22Rv1 (cell line): ENCODE data around the gene FOXP4.

ENCODE experiments used
- H3K27ac ChIP-seq: fragments of 450-650 bp; 2 replicates; pipeline ENCODE4 v1.5.1; 2017
- CTCF ChIP-seq: fragments of 450-650 bp; IDR thresholded peaks from 2 replicates; pipeline ENCODE4 v1.5.1; 2017; ENCODE audit warnings: mild to moderate bottlenecking
- ZFX ChIP-seq: fragments of 450-650 bp; IDR thresholded peaks from 2 replicates; pipeline ENCODE4 v1.6.1; 2017; ENCODE audit warnings: antibody characterized with exemption, borderline replicate concordance

The FOXP4 gene

DNA sequence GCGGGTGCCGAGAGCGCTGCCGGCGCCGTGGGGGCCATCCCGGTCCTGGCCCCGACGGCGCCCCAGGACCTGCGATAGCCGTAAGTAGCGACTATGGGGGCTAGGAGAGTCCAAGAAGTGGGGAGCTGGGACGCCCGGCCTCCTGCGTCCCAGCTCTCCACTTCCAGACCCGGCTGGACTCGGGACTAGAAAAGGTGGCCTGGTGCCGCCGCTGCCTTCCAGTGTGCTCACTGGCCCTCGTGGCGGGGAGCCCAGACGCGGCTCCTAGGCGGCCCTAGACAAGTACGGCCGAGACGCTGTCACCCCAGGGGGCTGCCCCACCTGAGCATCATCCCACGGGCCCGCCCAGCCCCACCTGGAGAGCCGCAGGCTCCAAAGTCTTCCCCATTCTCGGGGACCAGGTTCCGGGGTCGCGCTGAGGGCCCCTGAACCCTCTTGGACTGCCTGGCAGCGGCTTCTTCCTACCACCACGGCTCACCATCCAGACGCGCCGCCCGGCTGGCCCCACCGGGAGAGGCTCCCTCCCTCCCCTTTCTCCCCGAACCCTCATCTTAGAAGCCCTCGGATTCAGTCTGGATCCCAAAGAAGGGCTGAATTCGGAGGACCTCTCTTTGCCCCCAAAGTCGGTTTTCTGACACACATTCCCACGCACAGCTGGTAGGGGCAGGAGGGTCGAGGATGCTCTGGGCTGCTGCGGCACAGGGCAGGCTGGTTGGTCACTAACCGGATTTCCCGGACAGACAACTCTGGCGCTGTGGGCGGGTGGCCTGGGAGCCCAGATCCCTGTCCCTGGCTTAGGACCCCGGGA is 91.2 kb downstream of the FOXP4 start:
- H3K27ac ChIP-seq: no peak overlapping the region
- TF ChIP-seq CTCF (no peak), ZFX (no peak)

DNA sequence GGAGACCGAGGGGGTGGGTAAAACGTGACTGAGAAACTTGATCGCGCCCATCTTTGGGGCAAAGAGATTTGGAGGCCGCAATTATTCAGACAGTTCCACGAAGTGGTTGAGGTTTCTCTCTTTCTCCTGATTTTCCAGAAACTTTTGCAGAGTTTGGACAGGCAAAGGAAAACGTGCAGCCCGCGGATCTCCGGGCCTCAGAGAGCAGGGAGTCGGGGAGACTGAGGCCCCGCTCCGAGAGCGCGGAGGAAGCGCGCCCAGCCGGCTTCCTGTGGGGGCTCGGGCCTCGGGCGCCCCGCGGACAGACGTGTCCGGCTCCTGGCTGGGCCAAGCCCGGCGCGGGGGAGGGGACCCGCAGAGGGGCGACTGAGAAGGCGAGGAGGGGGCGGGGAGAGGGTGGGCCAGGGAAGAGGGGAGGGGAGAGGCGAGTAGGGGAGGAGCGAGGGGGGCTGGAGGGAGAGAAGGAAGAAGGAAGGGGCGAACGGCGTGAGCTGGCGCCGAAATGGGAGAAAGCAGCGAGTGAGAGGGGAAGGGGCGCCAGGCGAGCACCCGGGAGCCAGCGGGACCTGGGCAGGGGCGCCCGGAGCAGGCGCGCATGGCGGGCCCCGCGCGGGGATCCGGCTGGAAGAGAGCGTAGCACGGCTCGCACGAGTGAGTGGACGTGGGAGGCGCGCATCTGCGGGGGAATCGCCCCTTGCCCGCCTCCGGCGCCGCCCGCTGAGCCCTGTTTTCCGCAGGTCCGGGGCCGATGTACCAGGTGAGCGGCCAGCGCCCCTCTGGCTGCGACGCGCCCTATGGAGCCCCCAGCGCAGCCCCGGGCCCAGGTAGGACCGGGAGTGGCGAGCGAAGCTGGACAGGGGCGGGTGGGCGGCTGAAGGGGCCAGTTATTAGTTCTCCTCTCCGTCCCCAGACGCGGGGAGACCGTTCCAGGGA is 92.1 kb downstream of the FOXP4 start, which contains the start of gene MDFI:
Gene MDFI, plus strand, starts transcription at position 467 of the 933 bp plus-strand sequence. Its CDS starts 282 bp downstream, at position 749.
- no peak within 1 kb of the TSS for H3K27ac ChIP-seq
- TF ChIP-seq CTCF: no peak

DNA sequence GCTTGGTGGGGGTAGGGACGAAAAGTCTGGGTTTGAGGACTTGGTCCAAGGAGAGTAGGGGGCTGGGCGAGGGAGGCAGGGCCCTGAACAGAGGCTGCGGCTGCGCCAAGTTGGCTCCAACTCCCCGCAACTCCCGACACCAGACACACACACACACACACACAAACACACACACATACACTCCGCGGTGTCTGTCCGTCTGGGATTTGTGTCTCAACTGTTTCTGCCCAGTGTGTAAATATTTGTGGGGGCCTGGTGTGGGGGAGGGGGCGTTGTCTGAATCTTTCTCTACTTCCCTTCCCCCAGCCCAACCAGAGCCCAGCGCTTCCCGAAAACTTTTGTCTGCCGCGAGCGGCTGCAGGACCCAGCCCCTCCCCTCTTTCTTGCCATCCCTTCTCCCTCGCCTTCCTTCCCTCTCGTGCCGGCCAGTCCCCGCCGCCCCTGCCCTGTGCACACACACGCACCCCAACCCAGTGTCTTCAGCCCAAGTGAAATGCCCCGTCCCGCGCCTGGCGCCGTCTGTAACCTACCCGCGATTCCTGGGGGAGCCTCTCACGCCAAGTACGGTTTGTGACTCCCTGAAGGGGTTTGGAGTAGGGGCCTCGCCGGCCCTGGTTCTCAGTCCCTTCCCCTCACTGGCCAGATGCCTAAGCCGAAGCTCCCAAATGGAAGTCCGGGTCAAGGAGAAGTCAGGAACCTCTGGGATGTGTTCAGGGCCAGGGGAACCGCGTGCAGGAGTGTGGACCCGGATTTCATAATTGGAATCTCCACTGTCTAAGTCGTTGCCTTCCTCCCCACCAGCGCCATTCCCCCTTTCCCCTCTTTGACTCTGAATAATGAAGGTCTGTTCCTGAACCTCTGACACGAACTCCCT is 93.0 kb downstream of the FOXP4 start:
- no peak overlapping the region for H3K27ac ChIP-seq
- TF ChIP-seq ZFX: no peak
- no peak for TF ChIP-seq CTCF

DNA sequence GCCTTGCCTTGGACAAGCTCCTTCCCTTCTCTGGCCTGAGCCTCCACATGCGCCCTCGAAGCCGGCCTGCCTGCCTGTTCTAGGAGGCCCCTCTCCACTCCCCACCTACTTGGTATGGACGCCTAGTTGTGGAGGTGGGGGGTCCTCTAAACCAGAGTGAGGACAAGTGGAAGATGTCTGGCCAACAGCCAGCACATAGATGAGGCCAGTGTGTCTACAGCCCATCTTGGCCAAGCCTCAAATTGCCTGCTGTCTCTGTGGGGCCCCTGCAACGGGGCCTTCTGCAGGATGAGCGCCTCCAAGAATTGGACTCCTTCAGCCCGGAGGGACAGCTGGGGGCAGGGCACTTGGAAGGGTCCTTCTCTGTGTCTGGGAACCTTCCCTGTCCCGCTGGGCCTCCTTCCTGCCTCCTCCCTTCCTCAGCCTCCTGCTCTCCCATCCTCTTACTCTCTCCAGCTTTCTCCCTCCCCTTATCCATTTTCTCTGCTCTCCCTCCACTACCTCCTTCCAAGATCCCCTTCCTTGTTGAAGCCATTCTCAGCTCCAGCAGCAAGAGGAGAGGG is 93.7 kb downstream of the FOXP4 start:
- H3K27ac ChIP-seq: no peak overlapping the region
- no peak for TF ChIP-seq CTCF
- no peak for TF ChIP-seq ZFX

DNA sequence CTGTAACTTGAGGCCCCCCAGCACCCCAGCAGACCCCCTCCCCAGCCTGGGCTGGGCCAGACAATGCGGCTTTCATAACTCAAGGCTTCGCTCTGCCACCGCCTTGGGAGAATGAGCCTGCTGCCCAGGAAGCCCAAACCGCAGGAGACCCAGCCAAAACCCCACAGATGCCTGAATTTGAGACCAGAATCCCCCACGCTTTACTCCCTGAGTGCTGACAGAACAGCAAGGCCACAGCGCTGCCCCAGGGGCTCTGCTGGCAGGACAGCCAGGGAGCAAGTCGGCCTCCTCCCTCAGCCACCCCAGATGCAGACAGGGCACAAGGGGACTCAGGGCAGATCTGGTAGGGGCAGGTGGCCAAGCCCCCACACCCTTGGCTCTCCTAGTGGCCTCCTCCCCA is 94.2 kb downstream of the FOXP4 start:
- no peak overlapping the region for H3K27ac ChIP-seq
- no peak for TF ChIP-seq ZFX
- TF ChIP-seq CTCF: no peak

GRCh38 chr6:41641352-41641925 is 95.3 kb downstream of the FOXP4 start:
- H3K27ac ChIP-seq: no peak overlapping the region

More at GRCh38 chr6:41641352-41641925, 95.3 kb downstream of the FOXP4 start:
- TF ChIP-seq CTCF (no peak), ZFX (no peak)
